GM06990 (cell line): Measurements from ENCODE around the gene GPC6.

ENCODE experiments used
- DNase-seq: peaks from one replicate; pipeline ENCODE4 v3.0.0-alpha.2; 2011; ENCODE audit not compliant: insufficient read length; ENCODE audit errors: extremely low read depth
- H3K27me3 ChIP-seq: replicated peaks from 2 replicates; pipeline ENCODE4 v1.6.0; 2011; ENCODE audit warnings: low read length; ENCODE audit not compliant: control insufficient read depth, insufficient read depth
- H3K36me3 ChIP-seq: 2 replicates; pipeline ENCODE4 v1.5.1; 2011; ENCODE audit warnings: low read length; ENCODE audit not compliant: control insufficient read depth, insufficient read depth
- H3K4me3 ChIP-seq: replicated peaks from 2 replicates; pipeline ENCODE4 v1.5.1; 2011; ENCODE audit warnings: low read depth, mild to moderate bottlenecking, control low read depth, low read length
- CTCF ChIP-seq: IDR thresholded peaks from 2 replicates; pipeline ENCODE4 v1.5.1; 2011; ENCODE audit warnings: low read length, control low read depth, mild to moderate bottlenecking, inconsistent platforms; ENCODE audit not compliant: insufficient read depth, poor library complexity, severe bottlenecking

The GPC6 gene

GRCh38 chr13:93325303-93326233 lies 99.0 kb downstream of the GPC6 start:
- DNase-seq, result no peak
- no peak for TF ChIP-seq CTCF
- Histone ChIP-seq H3K27me3 (no peaks in the 10 kb centered on the region), H3K4me3 (no peak overlapping the region), H3K36me3 (no peaks in the 10 kb centered on the region)

- no peak for TF ChIP-seq CTCF
- no peak for DNase-seq
- Histone ChIP-seq H3K4me3 (no peak overlapping the region), H3K36me3 (no peaks in the 10 kb centered on the region), H3K27me3 (no peaks in the 10 kb centered on the region)
These were observed 99.7 kb downstream of the GPC6 start for GRCh38 chr13:93326234-93326811.

- TF ChIP-seq CTCF, result no peak
- Histone ChIP-seq H3K36me3 (no peaks in the 10 kb centered on the region), H3K4me3 (no peak overlapping the region), H3K27me3 (no peaks in the 10 kb centered on the region)
- no peak for DNase-seq
These were observed 102.3 kb downstream of the GPC6 start for GRCh38 chr13:93328943-93329342.

DNA sequence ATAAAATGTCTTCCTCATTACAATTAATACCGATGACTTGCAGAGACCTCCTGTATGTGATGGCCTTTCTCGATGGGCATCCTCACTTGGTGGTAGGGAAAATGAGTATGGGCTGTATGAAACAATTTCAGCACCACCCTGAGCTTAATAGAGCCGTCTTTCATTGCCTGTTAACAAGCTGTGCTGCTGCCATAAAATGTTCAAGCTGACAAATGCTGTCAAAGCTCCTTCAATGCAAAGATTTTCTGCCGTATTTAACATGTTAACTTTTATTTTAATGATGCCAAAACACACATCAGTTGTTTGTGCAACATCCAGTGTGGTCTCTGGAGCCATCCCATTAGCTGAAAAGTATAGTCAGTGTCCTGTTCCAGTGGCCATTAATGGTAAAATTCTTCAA lies 110.1 kb downstream of the GPC6 start:
- TF ChIP-seq CTCF, result no peak
- H3K4me3 ChIP-seq, result no peak overlapping the region

GRCh38 chr13:93338030-93338429 lies 111.4 kb downstream of the GPC6 start:
- no peaks in the 10 kb centered on the region for H3K27me3 ChIP-seq
- TF ChIP-seq CTCF, result no peak
- no peak overlapping the region for H3K4me3 ChIP-seq
- no peak for DNase-seq
- no peaks in the 10 kb centered on the region for H3K36me3 ChIP-seq

More for the DNA sequence above, 110.1 kb downstream of the GPC6 start:
- Histone ChIP-seq H3K27me3 (no peaks in the 10 kb centered on the region), H3K36me3 (no peaks in the 10 kb centered on the region)
- no peak for DNase-seq
